Stimulated activated CD4-positive, alpha-beta T cell treated with anti-CD3 and anti-CD28 coated beads, Interleukin-1b, Interleukin-23, amount 100 ng/mL, for 4 hours (primary cell): ENCODE data around the gene SERPING1.
A peak's percentile ranks its signal among the peaks of the same experiment; 100 is the strongest.

Source experiments
- DNase-seq, 2 donors: peaks; one replicate each; pipeline ENCODE4 v3.0.0-alpha.2; 2020; ENCODE audit warnings: low read depth in 2 of 2

The SERPING1 gene

DNA sequence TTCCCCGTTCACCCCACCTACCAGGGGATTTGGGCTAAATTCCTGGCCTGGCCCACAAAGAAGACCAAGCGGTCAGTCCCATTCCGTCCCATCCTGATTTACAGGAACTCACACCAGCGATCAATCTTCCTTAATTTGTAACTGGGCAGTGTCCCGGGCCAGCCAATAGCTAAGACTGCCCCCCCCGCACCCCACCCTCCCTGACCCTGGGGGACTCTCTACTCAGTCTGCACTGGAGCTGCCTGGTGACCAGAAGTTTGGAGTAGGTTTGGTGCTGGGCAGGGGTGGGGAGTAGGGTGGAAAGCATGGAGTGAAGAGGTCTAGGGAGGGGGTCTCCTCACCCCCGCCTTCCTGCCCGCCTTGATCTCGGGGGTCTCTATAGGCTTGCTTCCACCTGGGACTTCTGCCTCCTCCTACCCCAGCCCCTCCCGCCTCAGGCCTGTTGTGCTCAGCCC is at the start of gene SERPING1:
Gene SERPING1, plus strand, starts transcription at position 225 of the 455 bp plus-strand sequence. CDS start 586 bp downstream, outside the sequence.
- no peak for DNase-seq

DNA sequence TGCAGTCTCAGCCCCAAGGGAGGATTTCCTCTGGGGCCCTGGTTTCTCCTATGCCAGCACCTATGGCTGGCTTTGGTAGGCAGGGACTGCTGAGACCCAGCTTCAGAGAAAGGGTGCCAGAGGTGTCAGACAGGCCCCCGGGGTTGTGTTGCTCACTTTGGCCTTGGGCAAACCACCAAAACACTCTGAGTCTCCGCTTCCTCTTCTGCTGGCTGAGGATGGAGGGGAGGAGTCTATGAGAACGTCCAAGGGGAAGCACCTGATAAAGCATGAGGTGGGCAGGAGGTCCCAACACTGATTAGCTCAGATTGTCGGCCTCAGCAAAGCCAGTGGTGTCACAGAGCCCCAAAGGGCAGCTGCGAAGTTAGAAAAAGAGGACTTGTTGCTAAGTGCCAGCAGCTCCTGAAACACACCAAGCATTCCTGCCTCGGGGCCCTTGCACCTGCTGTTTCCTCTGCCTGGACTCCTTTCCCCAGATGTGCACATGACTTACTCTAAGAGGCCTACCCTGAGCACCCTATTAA is 49.6 kb upstream of the SERPING1 start:
- no peak for DNase-seq

GRCh38 chr11:57549983-57550382 is 47.5 kb upstream of the SERPING1 start:
- no peak for DNase-seq

GRCh38 chr11:57551941-57552340 is 45.5 kb upstream of the SERPING1 start:
- DNase-seq = no peak

DNA sequence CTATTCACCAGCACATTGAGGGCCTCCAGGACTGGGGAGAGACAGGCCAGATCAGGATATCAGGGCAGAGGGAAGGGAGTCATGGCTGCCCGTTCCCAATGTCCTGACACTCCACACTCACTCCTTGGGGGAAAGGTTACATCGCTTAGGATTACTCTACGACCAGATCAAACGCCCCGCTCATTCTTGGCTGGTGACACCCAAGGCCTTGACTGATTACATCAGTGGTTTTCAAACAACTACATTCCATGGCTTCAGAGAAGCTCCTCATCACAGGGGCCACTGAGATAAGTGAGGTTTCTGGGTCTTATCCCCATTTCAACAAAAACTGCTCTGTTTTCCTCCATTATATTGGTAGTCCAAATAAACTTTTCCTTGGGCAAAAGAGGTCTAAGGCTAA is 45.0 kb upstream of the SERPING1 start:
- no peak for DNase-seq

DNA sequence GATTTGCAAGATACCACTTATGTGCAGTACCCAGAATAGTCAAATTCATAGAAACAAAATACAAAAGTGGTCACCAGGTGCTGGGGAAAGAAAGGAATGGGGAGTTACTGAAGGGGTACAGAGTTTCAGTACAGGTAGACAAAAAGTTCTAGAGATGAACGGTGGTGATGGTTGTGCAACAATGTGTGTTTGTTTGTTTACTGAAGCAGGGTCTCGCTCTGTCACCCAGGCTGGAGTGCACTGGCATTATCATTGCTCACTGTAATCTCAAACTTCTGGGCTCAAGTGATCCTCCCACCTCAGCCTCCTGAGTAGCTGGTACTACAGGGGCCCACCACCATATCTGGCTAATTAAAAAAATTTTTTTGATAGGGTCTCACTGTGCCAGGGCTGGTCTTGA is 42.1 kb upstream of the SERPING1 start:
- DNase-seq = no peak

DNA sequence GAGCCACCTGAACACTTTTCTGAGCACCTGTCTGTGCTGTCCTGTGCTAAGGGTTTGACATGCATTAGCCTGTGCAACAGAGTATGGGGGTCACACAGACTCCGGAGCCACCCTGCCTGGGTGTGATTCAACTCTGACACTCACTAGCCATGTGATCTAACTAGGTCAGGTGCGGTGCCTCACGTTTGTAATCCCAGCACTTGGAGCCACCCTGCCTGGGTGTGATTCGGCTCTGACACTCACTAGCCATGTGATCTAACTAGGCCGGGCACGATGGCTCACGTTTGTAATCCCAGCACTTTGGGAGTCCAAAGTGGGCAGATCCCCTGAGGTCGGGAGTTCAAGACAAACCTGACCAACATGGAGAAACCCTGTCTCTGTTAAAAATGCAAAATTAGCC is 41.4 kb upstream of the SERPING1 start:
- DNase-seq = no peak

- no peak for DNase-seq
Measured at GRCh38 chr11:57560146-57560545, 37.3 kb upstream of the SERPING1 start.

GRCh38 chr11:57562596-57562995 is 34.9 kb upstream of the SERPING1 start:
- DNase-seq = no peak

DNA sequence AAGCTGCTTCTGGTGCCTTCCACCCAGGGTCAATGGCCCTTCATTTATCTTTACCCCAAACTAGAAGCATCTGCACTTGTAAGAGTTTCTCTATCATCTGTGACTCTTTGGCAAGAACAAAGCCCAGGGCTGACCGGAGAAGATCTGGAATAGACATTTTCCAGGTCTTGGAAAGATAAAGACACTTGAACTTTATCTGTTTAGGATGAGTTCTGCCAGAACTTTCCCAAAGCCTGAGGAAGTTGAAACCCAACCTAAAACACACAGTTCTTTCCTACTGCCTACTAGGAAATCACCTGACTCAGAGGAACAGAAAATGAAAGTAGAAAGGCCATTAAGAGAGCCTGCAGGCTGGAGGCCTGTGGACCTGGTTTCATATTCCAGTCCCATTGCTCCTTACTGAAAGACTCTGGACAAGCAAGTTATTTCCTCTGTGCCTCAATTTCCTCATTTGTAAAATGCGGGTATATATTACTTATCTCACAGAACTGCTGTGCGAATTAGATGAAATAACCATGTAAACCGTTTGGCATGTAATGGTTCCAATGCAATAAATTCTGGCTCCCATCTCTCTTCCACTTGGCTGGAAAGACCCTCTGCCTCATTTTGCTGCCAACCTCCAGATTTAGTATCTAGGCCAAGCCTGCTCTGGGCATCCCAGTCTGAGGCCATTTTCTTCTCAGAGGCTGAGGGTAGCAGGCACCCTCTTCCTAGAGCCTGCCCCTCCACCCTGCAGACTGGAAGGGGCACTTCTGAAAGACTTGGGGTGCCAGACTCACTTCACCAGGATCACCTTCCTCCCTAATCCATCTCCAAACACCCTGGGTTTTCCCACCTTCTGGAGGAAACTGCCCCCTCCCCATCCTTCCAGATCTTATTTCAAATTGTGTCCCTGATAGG is 31.2 kb upstream of the SERPING1 start:
- peak in 1 of 2 donors; percentile 46 for DNase-seq

- peak; percentile 14 to 27 for DNase-seq
Measured at GRCh38 chr11:57566905-57567514, 30.5 kb upstream of the SERPING1 start.

- DNase-seq = peak; percentile 58 to 69
Measured at GRCh38 chr11:57567515-57568329, 29.8 kb upstream of the SERPING1 start, which contains the start of gene UBE2L6. UBE2L6 (minus strand) TSS chr11:57567672; CDS start chr11:57567611, 61 bp downstream.

- peak; percentile 87 to 89 for DNase-seq
Measured at GRCh38 chr11:57568330-57568766, 29.1 kb upstream of the SERPING1 start.

- no peak for DNase-seq
Measured at GRCh38 chr11:57571606-57572005, 25.9 kb upstream of the SERPING1 start.

GRCh38 chr11:57574061-57574460 is 23.4 kb upstream of the SERPING1 start:
- DNase-seq = no peak

GRCh38 chr11:57584341-57584740 is 13.1 kb upstream of the SERPING1 start:
- no peak for DNase-seq

DNA sequence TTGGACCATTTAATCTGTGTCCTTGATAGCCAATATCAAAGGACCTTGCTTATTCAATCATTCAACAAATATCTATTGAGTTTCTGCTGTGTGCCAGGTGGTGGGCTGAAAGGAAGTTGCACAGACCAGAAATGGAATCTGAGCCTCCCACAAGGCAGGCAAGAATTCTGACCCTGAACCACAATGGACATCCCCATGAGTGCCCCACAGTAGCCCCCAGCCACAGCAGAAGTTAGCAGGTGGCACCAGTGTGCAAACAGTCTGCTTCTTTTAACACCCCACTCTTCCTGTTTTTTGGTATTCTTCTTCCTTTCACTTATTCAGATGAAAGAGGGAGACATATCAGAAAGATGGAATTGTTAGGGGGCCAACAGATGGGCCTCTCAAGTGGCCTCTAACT is 12.2 kb upstream of the SERPING1 start:
- DNase-seq = no peak

DNA sequence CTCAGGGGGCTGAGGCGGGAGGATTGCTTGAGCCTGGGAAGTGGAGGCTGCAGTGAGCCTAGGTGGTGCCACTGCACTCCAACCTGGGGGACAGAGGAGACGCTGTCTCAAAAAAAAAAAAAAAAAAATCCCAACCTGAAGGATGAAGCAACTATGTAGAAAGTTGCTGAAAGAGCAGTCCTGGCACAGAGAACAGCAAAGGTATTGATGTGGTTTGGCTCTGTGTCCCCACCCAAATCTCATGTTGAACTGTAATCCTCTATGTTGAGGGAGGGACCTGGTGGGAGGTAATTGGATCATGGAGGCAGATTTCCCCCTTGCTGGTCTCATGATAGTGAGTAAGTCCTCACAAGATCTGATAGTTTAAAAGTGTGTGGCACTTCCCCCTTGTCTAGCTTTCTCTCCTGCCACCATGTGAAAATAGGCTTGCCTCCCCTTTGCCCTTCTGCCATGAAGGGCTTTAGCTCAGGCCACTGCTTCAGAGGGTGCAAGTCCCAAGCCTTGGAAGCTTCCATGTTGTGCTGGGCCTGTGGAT is 10.7 kb upstream of the SERPING1 start:
- no peak for DNase-seq

DNA sequence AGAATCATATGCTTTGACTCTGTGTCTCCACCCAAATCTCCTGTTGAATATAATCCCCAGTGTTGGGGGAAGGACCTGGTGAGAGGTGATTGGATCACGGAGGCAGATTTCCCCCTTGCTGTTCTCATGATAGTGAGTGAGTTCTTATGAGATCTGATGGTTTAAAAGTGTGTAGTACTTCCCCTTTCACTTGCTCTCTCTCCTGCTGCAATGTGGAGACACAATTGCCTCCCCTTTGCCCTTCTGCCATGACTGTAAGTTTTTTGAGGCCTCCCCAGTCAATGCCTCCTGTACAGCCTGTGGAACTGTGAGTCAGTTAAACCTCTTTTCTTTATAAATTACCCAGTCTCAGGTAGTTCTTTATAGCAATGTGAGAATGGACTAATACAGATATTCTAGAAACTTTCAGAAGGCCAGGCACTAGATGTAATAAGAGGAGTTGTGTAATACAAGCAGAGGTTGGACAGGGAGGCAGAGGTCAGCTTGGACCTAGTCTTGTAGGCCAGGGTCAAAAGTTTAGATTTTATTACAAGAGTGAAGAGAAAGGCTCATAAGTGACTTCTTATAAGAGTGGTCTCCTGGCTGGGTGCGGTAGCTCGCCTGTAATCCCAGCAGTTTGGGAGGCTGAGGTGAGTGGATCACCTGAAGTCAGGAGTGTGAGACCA is 9.3 kb upstream of the SERPING1 start:
- DNase-seq = no peak

- DNase-seq = no peak
Measured at GRCh38 chr11:57596266-57596885, 1.1 kb upstream of the SERPING1 start.
